ENCODE data around the gene SRSF5.
"Not testable (repeated sequence)": the region's sequence is repeated elsewhere in the genome, so short reads cannot be mapped to it uniquely, and the experiment has no call there.

SRSF5 gene

GRCh38 chr14:69766984-69767368, at the start of gene SRSF5:
Gene SRSF5 (plus strand): TSS chr14:69767142. CDS start chr14:69768157, 1,015 bp downstream.
- peak; percentile 85 to 90 for DNase-seq

GRCh38 chr14:69718614-69719013, 48.3 kb upstream of the SRSF5 start:
- DNase-seq, result not testable (repeated sequence)

- DNase-seq, result peak; percentile 75 to 82
Measured at GRCh38 chr14:69719501-69719951, 47.4 kb upstream of the SRSF5 start.

- DNase-seq, result no peak
Measured at GRCh38 chr14:69720912-69721311, 46.0 kb upstream of the SRSF5 start.

- peak; percentile 49 to 51 for DNase-seq
Measured at GRCh38 chr14:69726761-69727511, 40.0 kb upstream of the SRSF5 start.

GRCh38 chr14:69727860-69728259, 39.1 kb upstream of the SRSF5 start:
- no peak for DNase-seq

GRCh38 chr14:69731919-69732598, 34.9 kb upstream of the SRSF5 start:
- not testable (repeated sequence) for DNase-seq

- not testable (repeated sequence) for DNase-seq
Measured at GRCh38 chr14:69736405-69736804, 30.5 kb upstream of the SRSF5 start.

- no peak for DNase-seq
Measured at GRCh38 chr14:69741055-69741454, 25.9 kb upstream of the SRSF5 start.

GRCh38 chr14:69749956-69750355, 17.0 kb upstream of the SRSF5 start:
- no peak for DNase-seq

- DNase-seq, result no peak
Measured at GRCh38 chr14:69750495-69750894, 16.4 kb upstream of the SRSF5 start.

GRCh38 chr14:69752773-69753172, 14.2 kb upstream of the SRSF5 start:
- DNase-seq, result no peak

- DNase-seq, result no peak
Measured at GRCh38 chr14:69753860-69754259, 13.1 kb upstream of the SRSF5 start.

- no peak for DNase-seq
Measured at GRCh38 chr14:69754487-69754886, 12.5 kb upstream of the SRSF5 start.

GRCh38 chr14:69755296-69755695, 11.6 kb upstream of the SRSF5 start:
- DNase-seq, result no peak

GRCh38 chr14:69755784-69756183, 11.2 kb upstream of the SRSF5 start:
- no peak for DNase-seq

GRCh38 chr14:69756298-69756697, 10.6 kb upstream of the SRSF5 start:
- DNase-seq, result no peak

GRCh38 chr14:69760810-69761209, 6.1 kb upstream of the SRSF5 start:
- DNase-seq, result no peak

GRCh38 chr14:69763761-69764510, 3.0 kb upstream of the SRSF5 start:
- no peak for DNase-seq

GRCh38 chr14:69767369-69767999, 542 bp downstream of the SRSF5 start:
- peak; percentile 79 for DNase-seq

- no peak for DNase-seq
Measured at GRCh38 chr14:69768873-69769272, 1.9 kb downstream of the SRSF5 start.

GRCh38 chr14:69769623-69770022, 2.7 kb downstream of the SRSF5 start:
- DNase-seq, result no peak

GRCh38 chr14:69770559-69770958, 3.6 kb downstream of the SRSF5 start:
- no peak for DNase-seq
